NK-92 (cell line): Measurements from ENCODE around the gene BCAS4.

Experiments used
- DNase-seq: peaks from one replicate; lab custom pipeline; 2025; ENCODE audit not compliant: unreplicated experiment; lab: John Stamatoyannopoulos, UW

The BCAS4 gene

GRCh38 chr20:50821994-50822393 is 27.1 kb downstream of the BCAS4 start:
- no peak for DNase-seq

DNA sequence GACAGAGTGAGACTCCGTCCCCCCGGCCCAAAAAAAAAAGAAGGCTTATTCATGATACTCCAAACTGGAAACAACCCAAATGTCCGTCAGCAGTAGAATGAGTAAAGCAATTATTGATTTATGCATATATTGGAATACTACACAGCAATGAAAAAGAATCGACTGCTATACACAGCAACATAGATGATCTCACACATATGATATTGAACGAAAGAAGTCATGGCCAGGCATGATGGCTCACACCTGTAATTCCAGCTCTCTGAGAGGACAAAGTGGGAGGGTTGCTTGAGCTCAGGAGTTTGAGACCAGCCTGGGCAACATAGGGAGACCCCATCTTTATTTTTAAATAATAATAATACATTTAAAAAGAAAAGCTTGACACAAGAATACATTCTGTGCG is 28.5 kb downstream of the BCAS4 start:
- no peak for DNase-seq

- no peak for DNase-seq
These were observed 29.3 kb downstream of the BCAS4 start for GRCh38 chr20:50824137-50824536.

GRCh38 chr20:50826121-50826520 is 31.3 kb downstream of the BCAS4 start:
- DNase-seq: no peak

DNA sequence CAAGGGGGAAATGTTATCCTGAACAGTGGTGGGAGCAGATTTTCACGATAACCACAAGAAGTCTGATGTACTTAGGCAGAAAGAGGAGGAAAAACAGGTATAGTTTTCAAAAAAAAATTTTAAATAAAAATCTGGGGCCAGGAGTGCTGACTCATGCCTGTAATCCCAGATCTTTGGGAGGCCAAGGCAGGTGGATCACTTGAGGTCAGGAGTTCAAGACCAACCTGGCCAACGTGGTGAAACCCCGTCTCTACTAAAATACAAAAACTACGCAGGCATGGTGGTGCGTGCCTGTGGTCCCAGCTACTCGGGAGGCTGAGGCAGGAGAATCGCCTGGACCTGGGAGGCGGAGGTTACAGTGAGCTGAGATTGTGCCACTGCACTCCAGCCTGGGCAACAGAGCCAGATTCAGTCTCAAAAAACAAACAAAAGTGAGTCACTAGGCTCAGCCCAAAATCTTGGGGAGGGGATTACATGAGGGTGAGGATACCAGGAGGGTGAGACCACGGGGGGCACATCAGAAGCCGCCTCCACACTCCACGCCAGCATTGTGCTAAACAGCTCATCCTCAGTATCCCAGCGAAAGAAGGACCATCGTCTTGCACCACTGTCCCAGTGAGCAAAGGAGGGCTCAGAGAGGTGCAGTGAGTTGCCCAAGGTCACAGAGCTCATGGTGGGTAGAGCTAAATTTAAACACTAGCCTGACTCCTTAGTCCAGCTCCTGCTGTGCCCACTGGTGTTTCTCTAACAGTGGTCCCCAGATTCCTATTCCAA is 33.7 kb downstream of the BCAS4 start:
- no peak for DNase-seq

DNA sequence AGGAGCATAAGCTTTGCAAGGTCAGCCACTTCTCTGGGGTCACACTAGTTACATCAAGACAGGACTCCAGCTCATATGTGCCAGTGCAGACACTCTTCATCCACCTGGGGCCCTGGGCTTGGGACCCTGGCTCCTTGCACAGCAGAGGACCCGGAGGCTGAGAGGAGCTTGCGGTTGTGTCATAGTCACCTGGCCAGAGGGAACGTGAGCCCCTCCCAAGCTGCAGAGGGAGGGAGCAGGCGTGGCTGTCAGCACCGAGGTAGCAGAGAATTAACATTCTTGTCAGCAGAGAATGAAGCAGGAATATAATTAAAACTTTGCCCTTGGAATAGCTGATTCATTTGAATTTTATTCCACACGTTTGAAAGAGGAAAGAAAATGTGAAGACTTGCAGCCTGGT is 36.8 kb downstream of the BCAS4 start:
- DNase-seq: no peak

- no peak for DNase-seq
These were observed 39.7 kb downstream of the BCAS4 start for GRCh38 chr20:50834599-50835005.

- no peak for DNase-seq
These were observed 42.9 kb downstream of the BCAS4 start for GRCh38 chr20:50837532-50838321.

GRCh38 chr20:50838322-50838625 is 43.4 kb downstream of the BCAS4 start:
- DNase-seq: no peak

- DNase-seq: no peak
These were observed 44.0 kb downstream of the BCAS4 start for GRCh38 chr20:50838707-50839385.

DNA sequence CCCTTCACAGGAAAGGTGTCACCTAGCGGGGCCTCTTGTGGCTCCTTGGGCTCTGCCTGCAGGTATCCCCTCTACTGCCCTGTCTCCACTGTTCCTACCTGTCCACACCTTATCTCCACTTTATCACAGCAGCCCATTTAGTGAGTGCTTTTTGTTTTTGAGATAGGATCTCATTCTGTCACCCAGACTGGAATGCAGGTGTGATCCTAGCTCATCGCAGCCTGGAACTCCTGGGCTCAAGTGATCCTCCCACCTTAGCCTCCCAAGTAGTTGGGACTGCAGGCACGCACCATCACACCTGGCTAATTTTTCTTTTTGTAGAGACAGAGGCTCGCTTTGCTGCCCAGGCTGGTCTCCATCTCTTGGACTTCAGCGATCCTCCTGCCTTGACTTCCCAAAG is 48.0 kb downstream of the BCAS4 start:
- DNase-seq: no peak

DNA sequence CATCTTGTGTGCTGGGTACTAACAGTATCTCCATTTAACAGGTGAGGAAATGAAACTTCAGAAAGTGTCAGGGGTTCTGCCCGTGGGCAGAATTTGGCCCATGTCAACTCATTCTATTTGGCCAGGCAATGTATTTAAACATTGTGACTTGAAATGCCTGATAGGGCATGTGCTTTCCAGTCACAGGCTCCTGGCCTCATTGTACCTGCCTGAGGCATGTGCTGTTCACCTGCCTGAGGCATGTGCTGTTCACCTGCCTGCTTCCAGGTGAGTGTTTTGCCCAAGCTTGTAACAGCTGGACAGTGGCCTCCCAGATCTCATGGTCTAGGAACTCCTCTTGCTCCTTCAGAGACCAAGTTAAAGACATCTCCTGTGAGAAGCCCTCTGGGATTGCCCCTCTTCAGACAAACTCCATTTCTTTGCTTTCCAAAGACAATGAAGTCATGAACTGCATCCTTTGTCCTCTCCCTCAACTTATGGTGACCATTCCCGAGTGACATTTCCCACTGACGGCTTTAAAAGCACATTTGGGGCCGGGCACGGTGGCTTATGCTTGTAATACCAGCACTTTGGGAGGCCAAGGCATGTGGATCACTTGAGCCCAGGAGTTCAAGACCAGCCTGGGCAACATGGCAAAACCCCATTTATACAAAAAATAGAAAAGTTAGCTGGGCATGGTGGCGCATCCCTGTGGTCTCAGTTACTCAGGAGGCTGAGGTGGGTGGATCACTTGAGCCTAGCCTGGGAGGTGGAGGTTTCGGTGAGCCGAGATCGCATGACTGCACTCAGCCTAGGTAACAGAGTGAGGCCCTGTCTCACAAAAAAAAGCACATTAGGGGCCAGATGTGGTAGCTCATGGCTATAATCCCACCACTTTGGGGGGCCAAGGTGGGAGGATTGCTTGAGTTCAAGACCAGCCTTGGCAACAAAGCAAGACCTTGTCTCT is 48.7 kb downstream of the BCAS4 start:
- no peak for DNase-seq

DNA sequence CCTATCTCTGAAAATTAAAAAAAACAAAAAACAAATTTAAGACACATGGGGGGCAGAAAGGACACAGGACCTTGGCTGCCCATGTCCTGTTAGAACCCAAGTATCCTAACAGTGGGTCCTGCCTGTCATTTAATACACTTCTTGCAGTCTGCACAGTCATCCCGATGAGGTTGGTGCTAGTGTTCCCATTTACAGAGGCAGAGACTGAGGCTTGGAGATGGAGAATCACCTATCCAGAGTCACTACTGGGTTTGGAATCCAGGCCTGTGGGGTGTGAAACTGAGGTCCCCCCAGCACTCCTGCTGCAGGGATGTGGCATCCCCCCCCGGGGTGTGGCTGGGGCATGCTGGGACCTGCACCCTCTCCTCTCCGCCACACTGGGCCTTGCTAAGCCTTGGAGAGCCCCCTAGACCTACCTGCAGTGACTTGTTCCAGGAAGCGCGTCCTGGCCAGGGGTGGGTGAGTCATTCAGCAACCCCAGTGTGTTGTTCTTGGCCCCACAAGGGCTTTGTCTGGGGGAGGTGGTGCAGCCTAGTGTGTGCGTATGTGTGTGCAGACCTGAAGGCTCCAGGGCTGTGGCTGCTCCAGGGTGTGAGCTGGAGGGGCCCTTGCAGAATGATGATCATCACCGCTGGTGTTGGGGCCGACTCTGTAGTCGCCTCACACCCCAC is 49.7 kb downstream of the BCAS4 start:
- no peak for DNase-seq

DNA sequence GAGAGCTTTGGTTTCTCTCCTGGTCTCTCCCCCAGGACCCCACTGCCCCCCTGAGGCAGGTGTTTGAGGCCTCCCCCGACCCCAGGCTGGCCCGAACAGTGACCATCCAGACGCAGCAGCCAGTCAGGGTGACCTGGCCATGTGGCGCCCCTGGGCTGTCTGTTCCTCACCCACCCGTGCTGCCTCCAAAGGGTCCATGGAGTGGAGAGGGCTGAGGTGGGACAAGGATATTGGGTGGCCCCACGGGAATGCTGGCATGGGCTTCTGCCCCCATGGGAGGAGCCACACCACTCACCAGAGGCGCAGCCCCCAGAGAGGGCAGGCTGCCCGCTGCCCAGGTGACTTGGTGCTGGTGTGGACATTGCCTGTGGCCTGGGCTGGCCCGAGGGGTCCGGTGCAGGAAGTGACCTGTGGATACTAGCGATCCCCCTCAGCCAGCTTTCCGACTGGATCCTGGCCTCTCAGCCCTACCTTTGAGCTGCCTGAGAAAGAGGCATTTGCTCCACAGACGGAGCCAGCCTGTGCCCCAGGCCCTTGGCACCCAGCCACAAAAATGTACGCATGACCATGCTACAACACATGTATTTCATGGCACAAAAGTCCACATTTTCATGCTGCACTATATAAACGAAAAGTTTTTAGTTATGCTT is 50.8 kb downstream of the BCAS4 start:
- DNase-seq: no peak

DNA sequence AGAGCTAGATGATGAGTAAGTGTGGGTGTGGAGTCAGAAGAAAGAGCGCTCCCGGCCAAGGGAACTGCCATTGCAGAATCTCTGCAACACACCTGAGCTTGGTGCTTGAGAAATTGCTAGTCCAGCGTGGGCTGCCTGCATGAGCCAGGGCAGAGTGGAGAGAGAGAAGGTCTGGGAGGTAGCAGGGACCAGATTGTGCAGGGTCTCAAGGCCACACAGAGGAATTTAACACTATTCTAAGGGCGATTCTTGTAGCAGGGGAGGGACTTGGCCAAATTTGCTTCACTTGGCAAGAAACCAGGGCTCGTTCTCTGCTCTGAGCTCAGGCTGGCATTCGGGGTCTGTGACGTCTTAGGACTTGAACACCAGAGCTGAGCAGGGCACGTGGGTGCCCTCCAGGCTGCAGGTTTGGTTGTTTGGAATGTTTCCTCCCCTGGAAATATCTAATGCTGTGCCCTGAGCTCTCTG is 53.5 kb downstream of the BCAS4 start:
- no peak for DNase-seq

DNA sequence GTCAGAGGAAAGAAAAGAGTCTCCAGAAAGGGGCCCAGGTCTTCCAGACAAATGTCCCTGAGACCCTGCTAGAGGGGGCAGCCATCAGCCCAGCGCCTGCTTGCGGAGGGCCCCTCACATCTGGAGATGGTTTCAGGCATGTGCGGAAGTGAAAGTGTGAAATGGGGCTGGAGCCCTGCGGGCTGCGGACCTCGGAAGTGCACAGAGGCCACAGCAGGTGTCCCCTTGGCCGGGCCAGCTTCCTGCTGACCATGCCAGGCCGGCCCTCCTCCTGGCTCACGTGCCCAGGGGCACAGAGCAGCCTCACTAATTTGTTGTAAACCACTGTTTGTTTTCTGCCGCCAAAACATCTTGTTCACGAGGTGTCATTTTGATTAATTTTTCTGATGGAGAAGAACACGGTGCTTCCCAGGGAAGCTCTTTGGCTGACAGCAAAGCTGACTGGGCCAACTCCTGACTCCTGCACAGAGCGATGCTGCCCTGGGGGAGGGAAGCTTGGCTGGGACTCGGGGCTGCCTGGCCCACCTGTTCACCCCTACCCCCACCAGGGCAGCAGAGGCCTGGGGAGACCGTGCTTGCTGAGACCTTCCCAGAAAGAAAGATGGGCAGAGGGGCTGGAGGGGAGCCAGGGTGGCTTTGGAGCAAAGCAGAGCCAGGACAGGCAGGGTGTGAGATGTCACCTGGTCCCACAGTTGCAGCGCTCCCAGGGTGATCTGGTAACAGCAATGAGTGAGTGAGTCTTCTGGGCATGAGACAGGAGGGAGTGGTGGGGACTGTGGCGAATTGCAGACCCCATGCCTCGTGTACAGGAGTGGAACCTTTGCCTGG is 54.2 kb downstream of the BCAS4 start:
- no peak for DNase-seq

DNA sequence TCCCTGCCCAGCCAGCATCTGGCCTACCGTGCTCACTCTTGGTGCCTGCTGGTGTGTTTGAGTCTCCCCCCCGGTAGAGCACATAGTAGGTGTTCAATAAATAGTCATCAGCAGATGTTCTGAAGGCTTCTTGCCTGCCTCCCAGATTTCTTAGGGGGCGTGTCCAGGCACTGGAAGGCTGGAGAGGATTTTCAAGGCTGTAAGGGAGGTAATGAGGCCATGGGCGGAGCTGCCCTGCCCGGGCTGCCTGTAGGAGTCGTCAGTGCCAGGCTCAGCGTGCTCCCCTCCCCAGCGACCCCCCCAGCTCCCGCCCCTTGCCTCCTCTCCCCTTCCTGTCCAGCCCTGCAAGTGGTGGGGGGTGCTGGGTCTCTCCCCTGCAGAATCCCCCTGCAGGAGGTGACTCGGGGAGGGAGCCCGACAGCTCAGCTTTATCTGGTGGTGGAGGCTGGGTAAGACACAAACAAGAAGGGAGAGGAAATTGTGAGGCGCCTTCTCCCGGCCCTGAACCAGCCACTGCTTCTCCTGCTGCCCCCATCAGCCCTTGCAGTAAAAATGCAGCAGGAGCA is 55.9 kb downstream of the BCAS4 start:
- no peak for DNase-seq

GRCh38 chr20:50852085-50852484 is 57.2 kb downstream of the BCAS4 start:
- DNase-seq: no peak
